HUES48 (cell line): ENCODE measurements around the gene PLPPR3.
"Not testable (repeated sequence)": the region's sequence is repeated elsewhere in the genome, so short reads cannot be mapped to it uniquely, and the experiment has no call there.

ENCODE experiments used
- H3K27ac ChIP-seq: one replicate; pipeline ENCODE4 v1.7.0; 2013; ENCODE audit warnings: low read depth, low read length, inconsistent platforms
- H3K27me3 ChIP-seq: 2 replicates; pipeline ENCODE4 v1.6.1; 2013; ENCODE audit warnings: mild to moderate bottlenecking, low read length; ENCODE audit not compliant: control insufficient read depth, insufficient read depth
- H3K36me3 ChIP-seq: 2 replicates; pipeline ENCODE4 v1.6.1; 2013; ENCODE audit warnings: low read length; ENCODE audit not compliant: control insufficient read depth, insufficient read depth
- H3K4me1 ChIP-seq: 2 replicates; pipeline ENCODE4 v1.6.1; 2013; ENCODE audit warnings: mild to moderate bottlenecking, low read length; ENCODE audit not compliant: control insufficient read depth, insufficient read depth
- H3K4me3 ChIP-seq: 2 replicates; pipeline ENCODE4 v1.5.1; 2013; ENCODE audit warnings: mild to moderate bottlenecking, low read depth, low read length
- H3K9ac ChIP-seq: 2 replicates; pipeline ENCODE4 v1.6.1; 2013; ENCODE audit warnings: mild to moderate bottlenecking, low read depth, low read length, moderate library complexity
- H3K9me3 ChIP-seq: 2 replicates; pipeline ENCODE4 v1.6.1; 2013; ENCODE audit warnings: low read length; ENCODE audit not compliant: control insufficient read depth, insufficient read depth

Gene PLPPR3

GRCh38 chr19:843180-843835 is 21.6 kb upstream of the PLPPR3 start:
- Histone ChIP-seq H3K9me3 (no peaks in the 10 kb centered on the region), H3K27ac (no peak overlapping the region), H3K27me3 (peaks cover 15% of the 10 kb centered on the region), H3K4me1 (no peaks in the 10 kb centered on the region), H3K4me3 (peak overlapping the region; percentile 32; the same call in 1 of the 2 replicates), H3K9ac (no peak overlapping the region), H3K36me3 (no peaks in the 10 kb centered on the region)

DNA sequence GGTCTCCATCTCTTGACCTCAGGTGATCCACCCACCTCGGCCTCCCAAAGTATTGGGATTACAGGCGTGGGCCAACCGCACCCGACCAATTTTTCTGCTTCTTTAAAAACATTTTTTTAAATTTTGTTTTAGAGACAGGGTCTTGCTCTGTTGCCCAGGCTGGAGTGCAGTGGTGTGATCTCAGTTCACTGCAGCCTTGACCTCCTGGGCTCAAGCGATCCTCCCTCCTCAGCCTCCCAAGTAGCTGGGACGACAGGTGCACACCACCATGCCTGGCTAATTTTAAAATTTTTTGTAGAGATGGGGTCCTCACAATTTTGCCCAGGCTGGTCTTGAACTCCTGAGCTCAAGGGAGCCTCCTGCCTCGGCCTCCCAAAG is 21.0 kb upstream of the PLPPR3 start:
- not testable (repeated sequence) for H3K9me3 ChIP-seq, H3K36me3 ChIP-seq, H3K9ac ChIP-seq, H3K27ac ChIP-seq, H3K4me3 ChIP-seq, H3K4me1 ChIP-seq
- H3K27me3 ChIP-seq: peaks cover 15% of the 10 kb centered on the region

GRCh38 chr19:840519-841206 is 18.9 kb upstream of the PLPPR3 start, which contains the start of gene PRTN3:
Gene PRTN3 (plus strand): TSS chr19:840999. CDS start chr19:841009, 10 bp downstream.
- Histone ChIP-seq H3K27ac (no peak within 1 kb of the TSS), H3K4me1 (no peaks in the 10 kb centered on the region), H3K9me3 (no peaks in the 10 kb centered on the region), H3K36me3 (no peaks in the 10 kb centered on the region), H3K4me3 (no peak within 1 kb of the TSS), H3K9ac (no peak within 1 kb of the TSS), H3K27me3 (peaks cover 15% of the 10 kb centered on the region)

DNA sequence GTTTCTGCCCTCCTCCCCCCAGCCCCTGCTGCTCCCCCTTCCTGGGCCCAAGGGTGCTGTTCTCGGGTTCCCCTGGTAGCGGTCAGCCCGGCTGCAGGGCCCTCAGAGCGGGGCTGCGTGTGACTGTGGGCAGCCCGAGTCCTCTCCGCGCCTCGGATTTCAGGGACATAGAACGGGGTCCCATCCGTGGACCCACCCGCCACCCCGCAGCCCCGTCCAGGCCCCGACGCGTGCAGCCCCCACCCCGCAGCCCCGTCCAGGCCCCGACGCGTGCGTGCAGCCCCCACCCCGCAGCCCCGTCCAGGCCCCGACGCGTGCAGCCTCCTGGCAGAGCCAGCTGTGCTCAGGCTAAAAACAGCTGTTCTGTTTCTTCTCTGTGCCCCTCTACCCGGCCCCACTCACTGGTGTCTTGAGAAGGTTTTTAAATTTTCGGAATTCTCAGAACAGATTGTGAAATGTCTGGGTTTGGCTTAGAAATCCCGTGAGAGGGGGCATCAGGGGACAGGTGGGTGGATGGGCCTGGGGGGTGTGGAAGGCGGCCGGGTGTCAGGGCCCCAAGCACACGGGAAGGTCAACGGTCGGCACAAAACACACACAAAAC is 13.6 kb upstream of the PLPPR3 start:
- Histone ChIP-seq H3K4me3 (no peak overlapping the region), H3K9me3 (no peaks in the 10 kb centered on the region), H3K36me3 (no peaks in the 10 kb centered on the region), H3K27ac (no peak overlapping the region), H3K9ac (no peak overlapping the region), H3K27me3 (no peaks in the 10 kb centered on the region), H3K4me1 (no peaks in the 10 kb centered on the region)

- H3K4me1 ChIP-seq: no peaks in the 10 kb centered on the region
- no peaks in the 10 kb centered on the region for H3K27me3 ChIP-seq
- no peak overlapping the region for H3K9ac ChIP-seq
Measured at GRCh38 chr19:834216-834615, 12.5 kb upstream of the PLPPR3 start.

GRCh38 chr19:831407-832369 is 9.9 kb upstream of the PLPPR3 start:
- no peaks in the 10 kb centered on the region for H3K9me3 ChIP-seq
- no peaks in the 10 kb centered on the region for H3K4me1 ChIP-seq
- no peak overlapping the region for H3K9ac ChIP-seq
- H3K4me3 ChIP-seq: no peak overlapping the region
- H3K27me3 ChIP-seq: no peaks in the 10 kb centered on the region
- no peaks in the 10 kb centered on the region for H3K36me3 ChIP-seq
- H3K27ac ChIP-seq: no peak overlapping the region

More at GRCh38 chr19:834216-834615, 12.5 kb upstream of the PLPPR3 start:
- no peak overlapping the region for H3K27ac ChIP-seq
- H3K9me3 ChIP-seq: no peaks in the 10 kb centered on the region
- no peaks in the 10 kb centered on the region for H3K36me3 ChIP-seq
- no peak overlapping the region for H3K4me3 ChIP-seq

DNA sequence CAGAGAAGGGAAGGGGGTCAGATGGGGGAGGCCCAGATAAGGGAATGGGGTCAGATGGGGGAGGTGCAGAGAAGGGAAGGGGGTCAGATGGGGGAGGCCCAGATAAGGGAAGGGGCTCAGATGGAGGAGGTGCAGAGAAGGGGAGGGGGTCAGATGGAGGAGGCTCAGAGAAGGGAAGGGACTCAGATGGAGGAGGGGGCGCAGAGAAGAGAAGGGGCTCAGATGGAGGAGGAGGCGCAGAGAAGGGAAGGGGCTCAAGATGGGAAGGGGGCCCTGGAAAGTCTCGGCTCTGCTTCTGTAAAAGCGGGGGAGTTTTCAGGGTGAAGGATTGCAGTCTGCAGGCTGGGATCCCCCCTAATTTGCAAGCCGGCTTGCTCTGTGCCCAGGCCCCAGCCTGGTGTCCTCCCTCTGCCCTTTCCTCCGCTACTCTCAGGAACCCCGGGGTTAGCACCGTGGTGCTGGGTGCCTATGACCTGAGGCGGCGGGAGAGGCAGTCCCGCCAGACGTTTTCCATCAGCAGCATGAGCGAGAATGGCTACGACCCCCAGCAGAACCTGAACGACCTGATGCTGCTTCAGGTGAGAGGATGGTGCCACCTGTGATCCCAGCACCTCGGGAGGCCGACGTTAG is 7.5 kb upstream of the PLPPR3 start:
- no peak overlapping the region for H3K9ac ChIP-seq
- no peaks in the 10 kb centered on the region for H3K9me3 ChIP-seq
- no peaks in the 10 kb centered on the region for H3K36me3 ChIP-seq
- no peak overlapping the region for H3K27ac ChIP-seq
- no peaks in the 10 kb centered on the region for H3K4me1 ChIP-seq
- H3K4me3 ChIP-seq: no peak overlapping the region
- H3K27me3 ChIP-seq: no peaks in the 10 kb centered on the region

GRCh38 chr19:827710-828321 is 6.1 kb upstream of the PLPPR3 start, which contains the start of gene AZU1:
Gene AZU1 (plus strand): TSS chr19:827837. CDS start chr19:827847, 10 bp downstream.
- Histone ChIP-seq H3K27me3 (no peaks in the 10 kb centered on the region), H3K27ac (no peak within 1 kb of the TSS), H3K4me1 (no peaks in the 10 kb centered on the region), H3K4me3 (no peak within 1 kb of the TSS), H3K9me3 (no peaks in the 10 kb centered on the region), H3K9ac (no peak within 1 kb of the TSS), H3K36me3 (no peaks in the 10 kb centered on the region)

GRCh38 chr19:827314-827709 is 5.6 kb upstream of the PLPPR3 start:
- H3K9ac ChIP-seq: no peak overlapping the region
- no peaks in the 10 kb centered on the region for H3K27me3 ChIP-seq
- no peaks in the 10 kb centered on the region for H3K9me3 ChIP-seq
- H3K4me3 ChIP-seq: no peak overlapping the region
- H3K4me1 ChIP-seq: no peaks in the 10 kb centered on the region
- H3K27ac ChIP-seq: no peak overlapping the region
- no peaks in the 10 kb centered on the region for H3K36me3 ChIP-seq
